Stimulated activated CD8-positive, alpha-beta memory T cell treated with anti-CD3 and anti-CD28 coated beads, Interleukin-4, amount 100 ng/mL, for 24 hours (primary cell): Measurements from ENCODE around the gene DCAF12.
"Not testable (repeated sequence)": the region's sequence is repeated elsewhere in the genome, so short reads cannot be mapped to it uniquely, and the experiment has no call there.

ENCODE experiments used
- DNase-seq: peaks from one replicate; pipeline ENCODE4 v3.0.0-alpha.2; 2020; ENCODE audit warnings: low read depth

The DCAF12 gene

GRCh38 chr9:34069831-34070230 lies 56.7 kb downstream of the DCAF12 start:
- no peak for DNase-seq

DNA sequence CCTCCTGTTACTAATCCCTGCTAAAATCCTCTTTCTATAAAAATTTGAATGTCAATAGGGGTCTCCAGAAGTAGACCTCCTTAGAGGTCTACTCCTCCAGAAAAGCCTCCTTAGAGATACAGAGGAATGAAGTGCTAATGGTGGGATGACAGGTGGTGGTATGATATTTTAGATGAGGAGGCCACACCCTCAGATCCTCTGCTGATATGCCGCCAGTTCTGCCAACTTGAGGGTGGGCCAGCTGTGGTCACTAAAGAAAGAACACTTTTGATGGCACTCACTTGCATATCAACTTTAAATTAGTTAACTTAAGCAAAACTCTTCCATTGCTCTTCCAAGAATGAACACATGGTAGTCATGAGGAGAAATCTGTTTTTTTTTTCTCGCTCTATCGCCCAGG lies 61.0 kb downstream of the DCAF12 start:
- DNase-seq, result no peak

GRCh38 chr9:34059954-34060353 lies 66.5 kb downstream of the DCAF12 start:
- DNase-seq, result no peak

- no peak for DNase-seq
Observed at GRCh38 chr9:34059281-34059680, 67.2 kb downstream of the DCAF12 start.

DNA sequence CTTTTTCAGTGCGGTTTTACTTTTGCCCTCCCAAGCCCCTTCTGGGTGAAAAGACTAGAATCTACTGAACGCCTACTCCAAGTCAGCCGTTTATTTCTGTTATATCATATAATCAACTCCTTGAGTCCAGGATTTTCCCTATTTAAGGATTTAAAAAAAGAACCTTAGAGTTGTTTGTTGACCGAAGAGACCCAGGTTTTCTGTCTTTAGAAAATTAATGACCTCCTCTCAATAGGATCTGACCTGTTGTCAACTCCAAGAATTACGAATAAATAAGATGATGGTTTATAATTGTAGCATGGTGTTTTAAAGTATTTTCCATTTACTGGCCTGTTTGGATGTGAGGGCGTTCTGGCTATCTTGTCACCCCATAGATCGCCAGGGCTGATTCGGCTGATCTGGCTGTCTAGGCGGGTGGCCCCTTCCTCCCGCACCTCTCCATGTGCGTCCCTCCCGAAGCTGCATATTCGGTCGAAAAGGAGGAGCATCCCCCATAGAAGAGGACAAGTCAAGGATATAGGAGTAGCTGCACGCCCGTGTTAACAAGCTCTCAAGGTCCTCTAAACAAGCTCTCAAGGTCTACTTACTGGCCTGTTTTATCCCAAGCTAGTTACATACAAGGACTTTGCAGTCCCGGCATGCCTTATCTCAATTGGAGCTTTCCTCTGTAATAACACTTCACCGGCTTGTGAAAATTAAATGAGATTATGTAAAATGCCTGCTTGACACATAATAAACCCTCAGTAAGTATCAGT lies 76.7 kb downstream of the DCAF12 start:
- DNase-seq, result no peak

DNA sequence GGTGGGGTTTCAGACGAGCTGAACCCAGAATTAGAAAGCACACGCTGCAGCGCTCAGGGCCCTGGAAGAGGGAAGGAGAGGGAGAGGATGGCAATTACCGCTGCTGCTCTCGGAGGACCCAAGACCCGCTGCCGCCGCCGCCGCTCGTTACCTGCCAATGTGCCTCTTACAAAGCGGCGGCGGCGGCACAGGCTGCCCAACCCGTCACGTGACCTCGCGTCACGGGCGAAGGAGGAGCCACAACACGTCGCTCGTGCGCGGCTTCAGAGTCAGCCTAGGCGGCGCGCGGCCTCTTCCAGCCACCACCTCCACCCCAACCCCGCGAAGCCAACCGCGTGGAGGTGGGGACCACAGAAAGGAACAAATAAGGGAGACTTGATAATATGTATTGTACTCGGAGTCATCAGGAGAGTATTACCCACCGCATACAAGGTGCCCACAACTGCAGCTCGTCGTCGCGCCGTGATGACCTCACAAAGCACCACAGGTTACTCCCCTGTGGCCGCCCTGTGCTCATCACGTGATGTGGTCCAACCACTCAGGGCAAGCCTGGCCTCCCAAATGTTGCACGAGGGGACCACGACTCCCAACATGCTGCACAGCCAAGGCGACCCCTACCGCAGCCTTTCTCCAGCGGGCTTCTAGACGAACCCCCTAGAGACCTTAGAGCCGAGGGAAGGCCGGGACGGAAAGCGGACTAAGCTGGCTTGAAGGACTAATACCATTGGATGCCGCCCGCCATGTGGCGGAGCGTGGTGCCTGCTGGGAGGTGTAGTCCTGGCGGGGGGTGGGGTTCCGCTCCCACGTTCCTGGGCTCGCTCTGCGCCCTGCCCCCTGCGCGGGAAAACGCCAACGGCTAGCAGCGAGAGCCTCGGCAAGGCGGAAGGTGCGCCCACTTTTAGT lies 77.5 kb downstream of the DCAF12 start, which contains the start of gene UBAP2:
Gene UBAP2 (minus strand): TSS at position 161 of the 903 bp plus-strand sequence. CDS start 31,739 bp downstream, outside the sequence.
- DNase-seq, result peak; percentile 95

GRCh38 chr9:34047864-34048726 lies 78.4 kb downstream of the DCAF12 start:
- peak; percentile 51 for DNase-seq

GRCh38 chr9:34046784-34047379 lies 79.6 kb downstream of the DCAF12 start:
- no peak for DNase-seq

DNA sequence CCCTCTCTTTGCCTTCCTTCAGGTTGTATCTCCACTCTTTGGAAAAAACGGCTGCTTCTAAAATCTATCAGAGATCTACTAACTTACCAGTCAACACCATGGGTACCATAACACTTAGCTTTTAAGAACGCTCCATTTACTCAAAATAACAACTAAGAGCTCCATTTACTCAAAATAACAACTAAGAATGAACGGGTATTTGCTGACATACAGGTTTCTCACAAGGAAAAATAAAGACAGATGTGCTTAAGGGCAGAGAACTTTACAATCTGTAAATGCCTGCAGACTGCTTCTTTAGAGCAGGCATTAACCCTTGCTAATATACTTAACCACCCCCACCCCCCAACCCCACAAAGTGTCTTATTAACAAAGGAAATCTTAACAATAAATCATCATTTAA lies 80.6 kb downstream of the DCAF12 start:
- no peak for DNase-seq

DNA sequence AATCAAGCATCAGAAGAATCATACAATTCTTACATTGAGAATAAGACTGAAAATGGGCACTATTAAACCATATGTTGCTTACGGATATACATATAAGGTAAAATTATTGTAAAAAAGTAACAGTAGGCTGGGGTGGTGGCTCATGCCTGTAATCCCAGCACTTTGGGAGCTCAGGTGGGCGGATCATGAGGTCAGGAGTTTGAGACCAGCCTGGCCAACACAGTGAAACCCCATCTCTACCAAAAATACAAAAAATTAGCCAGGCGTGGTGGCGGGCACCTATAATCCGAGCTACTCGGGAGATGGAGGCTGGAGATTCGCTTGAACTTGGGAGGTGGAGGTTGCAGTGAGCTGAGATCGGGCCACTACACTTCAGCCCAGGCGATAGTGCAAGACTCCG lies 84.4 kb downstream of the DCAF12 start:
- not testable (repeated sequence) for DNase-seq

DNA sequence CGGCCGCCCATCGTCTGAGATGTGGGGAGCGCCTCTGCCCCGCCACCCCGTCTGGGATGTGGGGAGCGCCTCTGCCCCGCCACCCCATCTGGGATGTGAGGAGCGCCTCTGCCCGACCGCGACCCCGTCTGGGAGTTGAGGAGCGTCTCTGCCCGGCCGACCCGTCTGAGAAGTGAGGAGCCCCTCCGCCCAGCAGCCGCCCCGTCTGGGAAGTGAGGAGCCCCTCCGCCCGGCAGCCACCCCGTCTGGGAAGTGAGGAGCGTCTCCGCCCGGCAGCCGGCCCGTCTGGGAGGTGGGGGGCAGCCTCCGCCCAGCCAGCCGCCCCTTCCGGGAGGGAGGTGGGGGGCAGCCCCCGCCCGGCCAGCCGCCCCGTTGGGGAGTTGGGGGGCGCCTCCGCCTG lies 87.6 kb downstream of the DCAF12 start:
- DNase-seq, result not testable (repeated sequence)

DNA sequence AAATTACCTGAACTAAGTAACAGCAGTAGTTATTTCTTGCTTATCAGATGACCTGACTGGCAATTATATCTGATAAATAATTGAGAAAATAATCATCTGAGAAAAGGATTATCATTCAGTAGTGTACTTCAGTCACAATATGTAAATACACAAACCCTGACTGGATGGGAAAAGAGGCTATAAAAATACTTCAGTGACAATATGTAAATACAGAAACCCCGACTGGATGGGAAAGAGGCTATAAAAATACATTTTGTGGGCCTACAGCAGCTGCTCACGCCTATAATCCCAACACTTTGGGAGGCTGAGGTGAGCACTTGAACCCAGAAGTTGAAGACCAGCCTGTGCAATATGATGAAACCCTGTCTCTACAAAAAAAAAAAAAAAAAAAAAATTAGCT lies 88.9 kb downstream of the DCAF12 start:
- DNase-seq, result no peak

DNA sequence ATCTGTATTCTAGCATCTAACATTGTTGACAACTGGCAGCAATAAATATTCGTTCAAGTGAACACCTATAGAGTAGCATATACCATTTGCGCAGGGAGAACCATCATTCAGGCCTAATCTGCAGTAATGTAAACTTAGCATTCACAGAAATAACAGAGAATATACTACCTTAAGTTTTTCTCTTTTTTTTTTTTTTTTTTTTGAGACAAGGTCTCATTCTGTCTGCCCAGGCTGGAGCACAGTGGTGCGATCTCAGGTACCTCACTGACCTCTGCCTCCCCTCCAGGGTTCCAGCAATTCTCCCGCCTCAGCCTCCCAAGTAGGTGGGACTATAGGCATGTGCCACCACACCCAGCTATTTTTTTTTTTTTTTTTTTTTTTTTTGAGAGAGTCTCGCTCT lies 89.9 kb downstream of the DCAF12 start:
- no peak for DNase-seq
